Limb (tissue), 2 donors: ENCODE measurements around the gene SLC9A8.
"Not testable (repeated sequence)": the region's sequence is repeated elsewhere in the genome, so short reads cannot be mapped to it uniquely, and the experiment has no call there.

ENCODE experiments used
- DNase-seq, 2 donors: peaks; one replicate each; pipeline ENCODE4 v3.0.0-alpha.2; 2016; ENCODE audit errors: extremely low spot score in 2 of 2

The SLC9A8 gene

GRCh38 chr20:49812507-49813304 lies at the start of gene SLC9A8:
TSS of gene SLC9A8 (plus strand) at chr20:49812828. CDS start at chr20:49812923, 95 bp downstream.
- DNase-seq = peak; percentile 89 to 92

- DNase-seq = no peak
Measured at GRCh38 chr20:49762940-49763766, 49.5 kb upstream of the SLC9A8 start.

- DNase-seq = no peak
Measured at GRCh38 chr20:49765413-49765736, 47.3 kb upstream of the SLC9A8 start.

- no peak for DNase-seq
Measured at GRCh38 chr20:49765846-49766541, 46.6 kb upstream of the SLC9A8 start.

GRCh38 chr20:49766979-49767521 lies 45.6 kb upstream of the SLC9A8 start:
- DNase-seq = no peak

GRCh38 chr20:49768204-49769047 lies 44.2 kb upstream of the SLC9A8 start:
- peak; percentile 33 to 37 for DNase-seq

- DNase-seq = no peak
Measured at GRCh38 chr20:49769048-49769581, 43.5 kb upstream of the SLC9A8 start.

GRCh38 chr20:49770634-49771033 lies 42.0 kb upstream of the SLC9A8 start:
- no peak for DNase-seq

GRCh38 chr20:49774213-49774612 lies 38.4 kb upstream of the SLC9A8 start:
- DNase-seq = not testable (repeated sequence)

GRCh38 chr20:49775229-49775693 lies 37.4 kb upstream of the SLC9A8 start:
- peak; percentile 49 to 69 for DNase-seq

GRCh38 chr20:49779972-49780371 lies 32.7 kb upstream of the SLC9A8 start:
- DNase-seq = no peak

GRCh38 chr20:49781676-49782075 lies 31.0 kb upstream of the SLC9A8 start:
- no peak for DNase-seq

GRCh38 chr20:49782439-49782838 lies 30.2 kb upstream of the SLC9A8 start:
- DNase-seq = not testable (repeated sequence)

GRCh38 chr20:49783021-49783995 lies 29.3 kb upstream of the SLC9A8 start:
- peak in 1 of 2 donors; percentile 39 for DNase-seq

GRCh38 chr20:49784291-49784690 lies 28.3 kb upstream of the SLC9A8 start:
- DNase-seq = no peak

GRCh38 chr20:49785149-49785851 lies 27.3 kb upstream of the SLC9A8 start:
- no peak for DNase-seq

GRCh38 chr20:49785852-49786175 lies 26.8 kb upstream of the SLC9A8 start:
- no peak for DNase-seq

GRCh38 chr20:49786196-49786595 lies 26.4 kb upstream of the SLC9A8 start:
- no peak for DNase-seq
